ENCODE measurements around the gene FTO. TPM values are rescaled to one million over a fixed set of nuclear protein-coding genes. Genes with fewer than 3 reads are reported as not detected.

FTO gene
- total and polyA plus RNA-seq, 9 donors = 45.0 to 71.1 (median 55.6) TPM

GRCh38 chr16:53817117-53817755 lies 113.3 kb downstream of the FTO start:
- no peak for DNase-seq
- no peak overlapping the region for H3K27ac ChIP-seq (ENCODE audit: low read length)

DNA sequence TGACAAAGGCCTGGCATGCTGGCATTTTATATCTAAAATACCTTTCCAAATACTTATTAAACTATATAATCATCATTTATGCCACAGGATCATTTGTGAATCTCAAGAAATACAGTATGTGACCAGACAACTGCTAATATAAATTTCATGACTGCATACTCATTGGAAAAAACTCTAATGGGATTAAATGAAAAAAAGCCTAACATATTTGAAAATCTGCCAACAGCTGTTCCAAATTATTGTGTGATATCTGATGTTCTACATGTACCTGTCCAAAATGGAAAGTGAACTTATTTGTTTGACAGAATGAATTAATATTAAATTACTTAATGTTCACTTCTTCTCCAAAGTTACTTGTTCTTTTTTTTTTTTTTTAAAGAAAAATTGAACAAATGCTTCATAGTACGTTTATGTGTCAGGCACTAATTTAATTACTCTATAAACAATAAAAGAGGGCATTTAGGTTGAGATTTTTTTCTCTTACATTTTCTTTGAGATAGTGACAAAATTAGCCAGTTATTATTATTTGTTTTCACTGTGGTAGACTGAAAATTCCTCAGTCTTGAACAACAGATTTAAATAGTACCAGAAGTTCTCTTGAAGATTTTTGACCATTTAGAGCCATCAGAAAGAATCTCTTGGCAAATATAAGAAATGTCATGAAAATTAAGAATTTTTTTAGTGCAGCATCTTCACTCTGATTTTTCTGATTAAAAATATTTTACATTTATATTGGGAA lies 114.0 kb downstream of the FTO start:
- Histone ChIP-seq H3K27me3 (ENCODE audit: control insufficient read depth, insufficient read depth, low read length) (no peaks in the 10 kb centered on the region), H3K36me3 (ENCODE audit: control insufficient read depth, insufficient read depth, low read length) (peaks cover 15% of the 10 kb centered on the region), H3K4me3 (ENCODE audit: low read length) (no peak overlapping the region), H3K27ac (ENCODE audit: low read length) (no peak overlapping the region), H3K9me3 (replicated peaks; ENCODE audit: control insufficient read depth, low read depth, low read length) (no peaks in the 10 kb centered on the region), H3K4me1 (ENCODE audit: control insufficient read depth, insufficient read depth, low read length) (peaks cover 2% of the 10 kb centered on the region)
- no CpG with 5 or more reads among the region's 1 CpG for WGBS (ENCODE audit: insufficient coverage)
- DNase-seq = peak; percentile 24

More at GRCh38 chr16:53817117-53817755, 113.3 kb downstream of the FTO start:
- 71% methylated on average over 1 of the region's 5 CpGs for WGBS (ENCODE audit: insufficient coverage)
- H3K4me1 ChIP-seq (ENCODE audit: control insufficient read depth, insufficient read depth, low read length) = peaks cover 2% of the 10 kb centered on the region
- no peaks in the 10 kb centered on the region for H3K27me3 ChIP-seq (ENCODE audit: control insufficient read depth, insufficient read depth, low read length)
- no peaks in the 10 kb centered on the region for H3K9me3 ChIP-seq (replicated peaks; ENCODE audit: control insufficient read depth, low read depth, low read length)
- H3K36me3 ChIP-seq (ENCODE audit: control insufficient read depth, insufficient read depth, low read length) = peaks cover 18% of the 10 kb centered on the region
- H3K4me3 ChIP-seq (ENCODE audit: low read length) = no peak overlapping the region

GRCh38 chr16:53821487-53821886 lies 117.5 kb downstream of the FTO start:
- DNase-seq = no peak
- Histone ChIP-seq H3K27me3 (ENCODE audit: control insufficient read depth, insufficient read depth, low read length) (no peaks in the 10 kb centered on the region), H3K27ac (ENCODE audit: low read length) (no peak overlapping the region), H3K9me3 (replicated peaks; ENCODE audit: control insufficient read depth, low read depth, low read length) (no peaks in the 10 kb centered on the region), H3K4me1 (ENCODE audit: control insufficient read depth, insufficient read depth, low read length) (peaks cover 2% of the 10 kb centered on the region), H3K36me3 (ENCODE audit: control insufficient read depth, insufficient read depth, low read length) (peaks cover 6% of the 10 kb centered on the region), H3K4me3 (ENCODE audit: low read length) (no peak overlapping the region)
- no CpG with 5 or more reads among the region's 1 CpG for WGBS (ENCODE audit: insufficient coverage)

GRCh38 chr16:53821957-53822625 lies 118.1 kb downstream of the FTO start:
- no peak for DNase-seq
- WGBS (ENCODE audit: insufficient coverage) = 92% methylated on average over 4 of the region's 4 CpGs

DNA sequence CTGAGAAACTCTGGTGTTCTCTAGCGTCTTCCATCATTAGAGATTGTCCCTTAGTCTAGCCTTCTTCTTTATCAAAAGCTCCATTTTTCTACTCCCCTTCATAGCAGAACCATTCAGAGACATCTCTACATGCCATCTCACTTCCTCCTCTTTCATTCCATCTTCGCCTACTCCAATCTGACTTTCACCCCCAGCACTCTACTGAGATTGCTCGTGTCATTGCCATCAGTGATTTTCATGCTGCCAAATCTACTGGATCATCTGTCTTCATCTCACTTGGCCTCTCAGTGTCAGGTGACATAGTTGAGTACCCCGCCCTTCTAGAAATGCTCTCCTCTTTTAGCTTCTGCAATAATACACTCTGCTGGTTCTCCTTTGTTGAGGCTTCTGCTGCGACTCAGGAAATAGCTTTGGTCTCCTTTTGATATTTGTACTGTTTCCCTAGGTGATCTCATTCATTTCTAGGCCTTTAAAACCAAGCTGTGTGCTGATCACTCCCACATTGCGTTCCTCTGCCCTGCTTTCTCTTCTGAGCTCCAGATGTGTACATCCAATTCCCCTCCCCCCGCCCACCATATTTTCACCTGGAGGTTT lies 119.1 kb downstream of the FTO start:
- DNase-seq = no peak
- Histone ChIP-seq H3K4me3 (ENCODE audit: low read length) (no peak overlapping the region), H3K27ac (ENCODE audit: low read length) (no peak overlapping the region), H3K27me3 (ENCODE audit: control insufficient read depth, insufficient read depth, low read length) (no peaks in the 10 kb centered on the region), H3K36me3 (ENCODE audit: control insufficient read depth, insufficient read depth, low read length) (peaks cover 6% of the 10 kb centered on the region), H3K4me1 (ENCODE audit: control insufficient read depth, insufficient read depth, low read length) (no peaks in the 10 kb centered on the region), H3K9me3 (replicated peaks; ENCODE audit: control insufficient read depth, low read depth, low read length) (no peaks in the 10 kb centered on the region)
- 72% methylated on average over 6 of the region's 7 CpGs for WGBS (ENCODE audit: insufficient coverage)

More at GRCh38 chr16:53821957-53822625, 118.1 kb downstream of the FTO start:
- Histone ChIP-seq H3K9me3 (replicated peaks; ENCODE audit: control insufficient read depth, low read depth, low read length) (no peaks in the 10 kb centered on the region), H3K27ac (ENCODE audit: low read length) (no peak overlapping the region), H3K36me3 (ENCODE audit: control insufficient read depth, insufficient read depth, low read length) (peaks cover 6% of the 10 kb centered on the region), H3K4me1 (ENCODE audit: control insufficient read depth, insufficient read depth, low read length) (peaks cover 1% of the 10 kb centered on the region), H3K27me3 (ENCODE audit: control insufficient read depth, insufficient read depth, low read length) (no peaks in the 10 kb centered on the region), H3K4me3 (ENCODE audit: low read length) (no peak overlapping the region)

DNA sequence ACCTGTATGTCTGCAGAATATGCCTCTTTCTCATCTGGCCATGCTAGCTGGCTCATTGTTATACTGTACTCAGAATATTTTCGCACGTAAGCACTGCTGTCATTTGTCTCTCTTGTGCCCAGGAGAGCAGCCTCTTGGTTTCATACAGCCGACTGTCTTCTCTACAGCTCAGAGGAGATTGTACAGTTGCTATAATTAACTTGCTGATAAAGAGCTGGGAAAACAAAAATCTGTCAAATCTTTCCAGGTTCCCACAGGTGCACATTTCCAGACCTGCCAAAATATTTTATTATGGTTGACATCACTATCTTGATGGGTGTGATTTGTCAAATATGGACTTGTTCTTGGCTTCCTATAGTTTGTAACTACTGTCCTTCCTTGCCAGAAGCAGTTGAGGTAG lies 122.7 kb downstream of the FTO start:
- H3K36me3 ChIP-seq (ENCODE audit: control insufficient read depth, insufficient read depth, low read length) = peaks cover 6% of the 10 kb centered on the region
- no peaks in the 10 kb centered on the region for H3K9me3 ChIP-seq (replicated peaks; ENCODE audit: control insufficient read depth, low read depth, low read length)

DNA sequence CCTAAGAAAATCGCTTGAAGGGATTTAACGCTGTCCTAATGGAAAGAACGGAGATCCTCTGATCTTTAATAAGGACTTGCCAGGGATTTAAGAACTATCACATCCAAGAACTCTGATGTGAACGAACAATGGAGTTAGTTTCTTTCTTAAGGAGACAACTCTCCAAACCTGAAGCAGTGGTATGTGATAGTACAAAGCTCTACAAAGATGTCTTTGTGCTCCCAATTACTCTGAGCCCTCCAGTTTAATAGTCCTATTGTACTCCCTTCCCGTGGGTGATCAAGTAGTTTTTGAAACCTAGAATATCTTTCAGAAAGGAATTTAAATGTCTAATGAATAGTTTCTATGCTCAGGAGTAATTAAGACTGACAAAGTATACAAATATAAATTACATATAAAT lies 123.8 kb downstream of the FTO start:
- DNase-seq = peak; percentile 30
- Histone ChIP-seq H3K4me1 (ENCODE audit: control insufficient read depth, insufficient read depth, low read length) (no peaks in the 10 kb centered on the region), H3K4me3 (ENCODE audit: low read length) (no peak overlapping the region), H3K9me3 (replicated peaks; ENCODE audit: control insufficient read depth, low read depth, low read length) (no peaks in the 10 kb centered on the region), H3K27me3 (ENCODE audit: control insufficient read depth, insufficient read depth, low read length) (no peaks in the 10 kb centered on the region), H3K36me3 (ENCODE audit: control insufficient read depth, insufficient read depth, low read length) (peaks cover 6% of the 10 kb centered on the region), H3K27ac (ENCODE audit: low read length) (no peak overlapping the region)
- WGBS (ENCODE audit: insufficient coverage) = no CpG with 5 or more reads among the region's 5 CpGs

More for the DNA sequence above, 122.7 kb downstream of the FTO start:
- no peaks in the 10 kb centered on the region for H3K4me1 ChIP-seq (ENCODE audit: control insufficient read depth, insufficient read depth, low read length)
- no peaks in the 10 kb centered on the region for H3K27me3 ChIP-seq (ENCODE audit: control insufficient read depth, insufficient read depth, low read length)
- DNase-seq = no peak
- H3K27ac ChIP-seq (ENCODE audit: low read length) = no peak overlapping the region
- WGBS (ENCODE audit: insufficient coverage) = 70% methylated on average over 2 of the region's 3 CpGs
- no peak overlapping the region for H3K4me3 ChIP-seq (ENCODE audit: low read length)

GRCh38 chr16:53829186-53829747 lies 125.3 kb downstream of the FTO start:
- Histone ChIP-seq H3K27ac (ENCODE audit: low read length) (no peak overlapping the region), H3K4me1 (ENCODE audit: control insufficient read depth, insufficient read depth, low read length) (no peaks in the 10 kb centered on the region), H3K36me3 (ENCODE audit: control insufficient read depth, insufficient read depth, low read length) (peaks cover 8% of the 10 kb centered on the region), H3K4me3 (ENCODE audit: low read length) (no peak overlapping the region), H3K27me3 (ENCODE audit: control insufficient read depth, insufficient read depth, low read length) (no peaks in the 10 kb centered on the region), H3K9me3 (replicated peaks; ENCODE audit: control insufficient read depth, low read depth, low read length) (no peaks in the 10 kb centered on the region)
- DNase-seq = no peak
- 92% methylated on average over 3 of the region's 3 CpGs for WGBS (ENCODE audit: insufficient coverage)

DNA sequence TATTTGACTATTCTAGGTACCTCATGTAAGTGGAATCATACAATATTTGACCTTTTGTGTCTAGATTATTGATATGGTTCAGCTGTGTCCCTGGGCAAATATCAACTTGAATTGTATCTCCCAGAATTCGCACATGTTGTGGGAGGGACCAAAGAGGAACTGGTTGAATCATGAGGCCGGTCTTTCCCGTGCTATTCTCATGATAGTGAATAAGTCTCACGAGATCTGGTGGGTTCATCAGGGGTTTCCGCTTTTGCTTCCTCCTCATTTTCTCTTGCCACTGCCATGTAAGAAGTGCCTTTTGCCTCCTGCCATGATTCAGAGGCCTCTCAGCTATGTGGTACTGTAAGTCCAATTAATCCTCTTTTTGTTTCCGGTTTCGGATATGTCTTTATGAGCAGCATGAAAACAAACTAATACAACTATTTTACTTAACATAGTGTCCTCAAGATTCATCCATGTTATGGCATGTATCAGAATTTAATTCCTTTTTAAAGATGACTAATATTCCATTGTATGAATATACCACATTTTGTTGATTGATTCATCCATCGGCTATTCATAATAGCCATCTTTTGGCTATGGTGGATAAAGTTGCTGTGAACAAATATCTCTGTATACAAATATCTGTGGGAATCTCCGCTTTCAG lies 129.1 kb downstream of the FTO start:
- Histone ChIP-seq H3K27me3 (ENCODE audit: control insufficient read depth, insufficient read depth, low read length) (no peaks in the 10 kb centered on the region), H3K9me3 (replicated peaks; ENCODE audit: control insufficient read depth, low read depth, low read length) (no peaks in the 10 kb centered on the region), H3K27ac (ENCODE audit: low read length) (no peak overlapping the region), H3K4me3 (ENCODE audit: low read length) (no peak overlapping the region), H3K36me3 (ENCODE audit: control insufficient read depth, insufficient read depth, low read length) (peaks cover 6% of the 10 kb centered on the region), H3K4me1 (ENCODE audit: control insufficient read depth, insufficient read depth, low read length) (no peaks in the 10 kb centered on the region)
- no peak for DNase-seq
- 100% methylated on average over 2 of the region's 9 CpGs for WGBS (ENCODE audit: insufficient coverage)

Measured in muscle of leg (tissue), 11 donors.